B cell (primary cell): ENCODE results near the gene ACSM3. TPM values are rescaled to one million over a fixed set of nuclear protein-coding genes. Genes with fewer than 3 reads are reported as not detected.

Source experiments
- ATAC-seq: fragments of 200-7000 bp; cut with Tn5 transposase; one replicate; pipeline ENCODE4 v1.10.0; 2021; ENCODE audit warnings: low read depth, mild to moderate bottlenecking, moderate number of reproducible peaks, moderate library complexity
- CTCF ChIA-PET: fragments of 350-600 bp; sonication (Branson Sonifier 250); formaldehyde crosslinking; loops from one replicate; lab custom pipeline; 2021; ENCODE audit warnings: antibody characterized with exemption, inconsistent platforms; lab: Charles Lee
- POLR2A ChIA-PET: fragments of 350-600 bp; sonication (Branson Sonifier 250); formaldehyde crosslinking; loops from one replicate; lab custom pipeline; 2021; ENCODE audit warnings: antibody characterized with exemption; lab: Charles Lee
- DNase-seq: peaks from one replicate; pipeline ENCODE4 v3.0.0; 2013
- H2AFZ ChIP-seq: 2 replicates; pipeline ENCODE4 v1.6.1; 2012; ENCODE audit warnings: mild to moderate bottlenecking, low read depth, low read length; ENCODE audit not compliant: insufficient read depth, poor library complexity, severe bottlenecking
- H3K27ac ChIP-seq, 2 donors: 1 replicate in 1 of 2; 2 replicates in 1 of 2; pipeline ENCODE4 v1.5.1; 2012 to 2013; ENCODE audit warnings: low read length in 2 of 2, mild to moderate bottlenecking in 2 of 2, moderate library complexity in 1 of 2
- H3K27me3 ChIP-seq, 4 experiments: fragments of 200-600 bp in 1 of 4; sonication (generic) in 1 of 4; replicated peaks in 1 of 4; 1 replicate in 2 of 4; 2 replicates in 2 of 4; pipeline versions ENCODE4 v1.6.1 to v1.7.0; 2013 to 2016; ENCODE audit warnings: low read length in 3 of 4, mild to moderate bottlenecking in 2 of 4, mixed read lengths in 1 of 4, moderate library complexity in 1 of 4; ENCODE audit not compliant: insufficient read depth in 4 of 4, control insufficient read depth in 3 of 4; ENCODE audit errors: control extremely low read depth in 1 of 4
- H3K36me3 ChIP-seq, 2 experiments: replicated peaks in 1 of 2; 1 replicate in 1 of 2; 2 replicates in 1 of 2; pipeline versions ENCODE4 v1.6.1 to v1.7.1; 2013; ENCODE audit warnings: low read length in 1 of 2; ENCODE audit not compliant: insufficient read depth in 2 of 2, control insufficient read depth in 1 of 2; ENCODE audit errors: control extremely low read depth in 1 of 2, extremely low read depth in 1 of 2
- H3K4me1 ChIP-seq, 2 donors: fragments of 200-600 bp in 1 of 2; sonication (generic) in 1 of 2; 1 replicate in 1 of 2; 2 replicates in 1 of 2; pipeline versions ENCODE4 v1.5.1 to v1.6.1; 2013 to 2017; ENCODE audit warnings: low read length in 2 of 2; ENCODE audit not compliant: control insufficient read depth in 2 of 2, insufficient read depth in 2 of 2
- H3K4me2 ChIP-seq: replicated peaks from 2 replicates; pipeline ENCODE3; 2012; ENCODE audit warnings: mild to moderate bottlenecking, low read depth, low read length; ENCODE audit not compliant: poor library complexity, severe bottlenecking
- H3K4me3 ChIP-seq, 5 experiments: fragments of 200-600 bp in 1 of 5; sonication (generic) in 1 of 5; 1 replicate in 3 of 5; 2 replicates in 2 of 5; pipeline versions ENCODE4 v1.5.1 to v1.7.0; 2011 to 2016; ENCODE audit warnings: low read length in 4 of 5, mild to moderate bottlenecking in 4 of 5, low read depth in 2 of 5, control low read depth in 1 of 5, moderate library complexity in 1 of 5; ENCODE audit not compliant: insufficient read depth in 1 of 5; ENCODE audit errors: control extremely low read depth in 1 of 5, extremely low read depth in 1 of 5
- H3K79me2 ChIP-seq: fragments of 200-600 bp; sonication (generic); one replicate; pipeline ENCODE4 v1.6.0; 2016; ENCODE audit warnings: low read length; ENCODE audit not compliant: control insufficient read depth, insufficient read depth
- H3K9ac ChIP-seq: fragments of 200-600 bp; sonication (generic); 2 replicates; pipeline ENCODE4 v1.6.1; 2017; ENCODE audit warnings: mild to moderate bottlenecking, low read length, moderate library complexity
- H3K9me3 ChIP-seq, 3 donors: one replicate each; pipeline versions ENCODE4 v1.6.1 to v1.7.1; 2013; ENCODE audit warnings: low read length in 2 of 3; ENCODE audit not compliant: control insufficient read depth in 2 of 3, insufficient read depth in 1 of 3; ENCODE audit errors: control extremely low read depth in 1 of 3
- H4K20me1 ChIP-seq: 2 replicates; pipeline ENCODE4 v1.6.0; 2012; ENCODE audit warnings: mild to moderate bottlenecking, low read length; ENCODE audit not compliant: insufficient read depth, control insufficient read depth, poor library complexity, severe bottlenecking
- H3K27ac Mint-ChIP-seq: one replicate; pipeline ENCODE4 v1.8.0; 2021; ENCODE audit warnings: mixed read lengths
- H3K27me3 Mint-ChIP-seq: one replicate; pipeline ENCODE4 v1.8.0; 2021; ENCODE audit warnings: mixed read lengths
- H3K4me1 Mint-ChIP-seq: one replicate; pipeline ENCODE4 v1.8.0; 2021; ENCODE audit warnings: mixed read lengths
- H3K4me3 Mint-ChIP-seq: one replicate; pipeline ENCODE4 v1.8.0; 2021; ENCODE audit warnings: mixed read lengths
- H3K9me3 Mint-ChIP-seq: one replicate; pipeline ENCODE4 v1.8.0; 2022; ENCODE audit warnings: mixed read lengths; ENCODE audit not compliant: insufficient read depth
- EZH2 ChIP-seq: IDR thresholded peaks from 2 replicates; pipeline ENCODE4 v1.6.1; 2012; ENCODE audit warnings: borderline replicate concordance, low read depth, mild to moderate bottlenecking, moderate library complexity, low read length; ENCODE audit not compliant: insufficient read depth, poor library complexity, severe bottlenecking
- WGBS: methylation state at CpG from one replicate; pipeline ENCODE4 v1.1.5; 2013; ENCODE audit warnings: missing lambda C conversion rate; ENCODE audit not compliant: insufficient coverage; 5-methylcytosine and 5-hydroxymethylcytosine counted together
- intact Hi-C: fragments of 100-400 bp; cut with micrococcal nuclease; formaldehyde crosslinking; loops from one replicate; pipeline ENCODE4 v1.10.0; 2022
- polyA plus RNA-seq: library from polyadenylated mRNA; depleted of rRNA; stranded (reverse); fragments of >200 nt; gene quantifications from 2 replicates; pipeline ENCODE4 v1.2.3, GENCODE V29; 2012
- total RNA-seq, 2 donors: library from RNA; stranded (reverse); fragments of 120-200 nt in 1 of 2; gene quantifications; 1 replicate in 1 of 2; 2 replicates in 1 of 2; pipeline versions ENCODE4 v1.2.3 to v1.2.4, GENCODE V29; 2013 to 2022
- TF ChIP-seq, protein P1 (sequence below): fragments of 200-600 bp; IDR thresholded peaks from one replicate; pipeline ENCODE4 v1.8.0; 2022; ENCODE audit warnings: antibody characterized with exemption, mild to moderate bottlenecking

ACSM3 gene
- total and polyA plus RNA-seq, 2 donors (not counting 1 experiment from before 2014, with no cell fraction given) = 6.3 to 84.2 TPM

DNA sequence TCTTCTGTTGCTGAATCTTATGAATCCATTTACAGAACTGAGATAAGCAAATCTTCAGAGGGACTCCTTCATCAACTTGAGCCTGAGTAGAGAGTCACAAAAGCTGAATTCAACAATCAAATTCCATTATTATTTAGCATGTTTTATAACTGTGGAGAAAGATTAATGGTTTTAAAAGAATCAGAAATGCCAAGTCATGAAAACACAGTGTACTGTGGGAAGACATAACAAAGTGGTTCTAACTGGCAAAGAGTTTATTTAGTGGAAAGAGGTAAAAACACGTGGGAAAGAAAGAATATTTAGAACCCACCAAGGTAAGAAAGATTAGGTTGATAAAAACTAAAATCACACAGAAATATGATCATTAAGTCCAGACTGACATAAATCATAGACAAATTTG is 37.5 kb downstream of the ACSM3 start:
- no peaks in the 10 kb centered on the region for H3K27me3 Mint-ChIP-seq
- TF ChIP-seq EZH2 = no peak
- TF ChIP-seq, protein P1, sequence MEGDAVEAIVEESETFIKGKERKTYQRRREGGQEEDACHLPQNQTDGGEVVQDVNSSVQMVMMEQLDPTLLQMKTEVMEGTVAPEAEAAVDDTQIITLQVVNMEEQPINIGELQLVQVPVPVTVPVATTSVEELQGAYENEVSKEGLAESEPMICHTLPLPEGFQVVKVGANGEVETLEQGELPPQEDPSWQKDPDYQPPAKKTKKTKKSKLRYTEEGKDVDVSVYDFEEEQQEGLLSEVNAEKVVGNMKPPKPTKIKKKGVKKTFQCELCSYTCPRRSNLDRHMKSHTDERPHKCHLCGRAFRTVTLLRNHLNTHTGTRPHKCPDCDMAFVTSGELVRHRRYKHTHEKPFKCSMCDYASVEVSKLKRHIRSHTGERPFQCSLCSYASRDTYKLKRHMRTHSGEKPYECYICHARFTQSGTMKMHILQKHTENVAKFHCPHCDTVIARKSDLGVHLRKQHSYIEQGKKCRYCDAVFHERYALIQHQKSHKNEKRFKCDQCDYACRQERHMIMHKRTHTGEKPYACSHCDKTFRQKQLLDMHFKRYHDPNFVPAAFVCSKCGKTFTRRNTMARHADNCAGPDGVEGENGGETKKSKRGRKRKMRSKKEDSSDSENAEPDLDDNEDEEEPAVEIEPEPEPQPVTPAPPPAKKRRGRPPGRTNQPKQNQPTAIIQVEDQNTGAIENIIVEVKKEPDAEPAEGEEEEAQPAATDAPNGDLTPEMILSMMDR = no peak
- H3K27ac Mint-ChIP-seq = no peak overlapping the region
- no peak overlapping the region for H3K4me3 Mint-ChIP-seq
- Histone ChIP-seq H3K27ac (no peak overlapping the region), H3K27me3 (no peaks in the 10 kb centered on the region), H4K20me1 (no peaks in the 10 kb centered on the region), H3K4me3 (no peak overlapping the region), H3K36me3 (no peaks in the 10 kb centered on the region), H3K4me2 (no peak overlapping the region), H3K79me2 (no peaks in the 10 kb centered on the region), H2AFZ (no peak overlapping the region), H3K4me1 (peaks cover 0 to 7% of the 10 kb centered on the region in 2 donors), H3K9ac (no peak overlapping the region), H3K9me3 (no peaks in the 10 kb centered on the region)
- intact Hi-C loops = no loop called here
- DNase-seq (no peak), ATAC-seq (no peak)
- ChIA-PET POLR2A (no interaction called here), CTCF (no interaction called here)
- no peaks in the 10 kb centered on the region for H3K9me3 Mint-ChIP-seq
- no CpG with 5 or more reads among the region's 1 CpG for WGBS
- peaks cover 3% of the 10 kb centered on the region for H3K4me1 Mint-ChIP-seq

DNA sequence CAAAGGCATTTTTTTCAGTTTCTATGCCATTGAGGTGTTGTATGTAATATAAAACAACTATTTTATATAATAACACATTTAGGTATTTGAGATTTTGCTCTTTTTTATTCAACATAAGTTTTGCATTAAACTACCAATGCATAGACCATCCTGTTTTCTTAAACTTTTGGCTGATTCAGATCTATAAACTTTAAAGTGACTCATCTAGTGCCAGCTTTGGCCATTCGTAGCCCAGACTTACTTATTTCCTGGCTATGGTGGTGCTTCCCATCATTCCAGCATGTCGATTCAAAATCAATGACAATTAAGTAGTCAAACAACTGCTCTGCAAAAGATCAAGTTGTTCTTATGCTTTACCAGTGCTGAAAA is 39.4 kb downstream of the ACSM3 start:
- ChIA-PET CTCF (no interaction called here), POLR2A (no interaction called here)
- intact Hi-C loops = no loop called here
- Histone ChIP-seq H3K4me3 (no peak overlapping the region), H2AFZ (no peak overlapping the region), H3K27me3 (no peaks in the 10 kb centered on the region), H3K79me2 (no peaks in the 10 kb centered on the region), H4K20me1 (no peaks in the 10 kb centered on the region), H3K9me3 (no peaks in the 10 kb centered on the region), H3K9ac (no peak overlapping the region), H3K36me3 (no peaks in the 10 kb centered on the region), H3K27ac (no peak overlapping the region), H3K4me1 (peaks cover 5 to 19% of the 10 kb centered on the region in 2 donors), H3K4me2 (no peak overlapping the region)
- TF ChIP-seq, protein P1 = no peak
- no peak for TF ChIP-seq EZH2
- Mint-ChIP-seq H3K27ac (no peak overlapping the region), H3K4me1 (peaks cover 15% of the 10 kb centered on the region), H3K27me3 (no peaks in the 10 kb centered on the region), H3K4me3 (no peak overlapping the region), H3K9me3 (no peaks in the 10 kb centered on the region)
- DNase-seq = no peak
- WGBS = 94% methylated on average over 2 of the region's 2 CpGs
- ATAC-seq = no peak
